ENCODE data around the gene MARCO. TPM values are rescaled to one million over a fixed set of nuclear protein-coding genes. Genes with fewer than 3 reads are reported as not detected.

MARCO gene
- total RNA-seq, 1 experiment from 2014 or later, result not detected

DNA sequence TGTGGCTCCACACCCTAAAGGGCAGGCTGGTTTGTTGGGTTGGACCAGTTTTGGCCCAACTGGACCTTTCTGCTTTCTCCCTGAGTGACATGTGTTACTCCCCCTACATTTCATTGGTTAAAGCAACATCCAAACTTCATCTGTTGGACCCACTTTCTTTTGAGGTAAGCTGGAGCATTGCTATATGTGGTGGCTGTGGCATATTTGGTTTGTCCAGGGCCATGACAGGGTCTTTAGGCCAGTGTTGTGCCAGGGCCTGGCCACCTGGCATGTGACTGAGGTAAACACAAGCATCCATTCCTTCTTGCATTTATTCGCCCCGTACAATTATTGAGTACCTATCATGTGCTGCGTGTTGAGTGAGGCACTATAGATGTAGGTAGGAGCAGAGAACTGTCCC lies 36.8 kb upstream of the MARCO start:
- Histone ChIP-seq H3K9ac (ENCODE audit: extremely low read depth, insufficient read length, low read length) (no peak overlapping the region), H3K4ac (ENCODE audit: low read depth, low read length) (no peak overlapping the region), H2BK12ac (ENCODE audit: insufficient read length, low read depth, low read length) (no peak overlapping the region), H2AK5ac (ENCODE audit: insufficient read length, low read length) (no peak overlapping the region), H2BK5ac (ENCODE audit: insufficient read length, low read length) (no peak overlapping the region), H4K5ac (ENCODE audit: insufficient read length, low read depth, low read length) (no peak overlapping the region), H3K4me2 (ENCODE audit: insufficient read depth, insufficient read length, low read length) (no peak overlapping the region), H3K56ac (ENCODE audit: insufficient read length, low read depth, low read length) (no peak overlapping the region), H3K79me1 (ENCODE audit: insufficient read depth, low read depth, low read length, poor library complexity, severe bottlenecking) (no peaks in the 10 kb centered on the region), H2BK20ac (ENCODE audit: low read depth, low read length, poor library complexity, severe bottlenecking) (no peak overlapping the region), H3K9me3 (ENCODE audit: control insufficient read depth, low read depth, low read length) (no peaks in the 10 kb centered on the region), H3K23ac (ENCODE audit: insufficient read length, low read depth, low read length) (no peak overlapping the region), H2AFZ (ENCODE audit: low read length) (no peak overlapping the region), H4K91ac (ENCODE audit: insufficient read length, low read depth, low read length) (no peak overlapping the region), H3T11ph (ENCODE audit: low read length) (no peak overlapping the region), H2BK120ac (ENCODE audit: low read depth, low read length, poor library complexity, severe bottlenecking) (no peak overlapping the region), H3K27me3 (ENCODE audit: insufficient read depth, low read length) (no peaks in the 10 kb centered on the region), H3K14ac (ENCODE audit: insufficient read depth, low read length) (no peak overlapping the region), H3K23me2 (ENCODE audit: insufficient read length, low read depth, low read length, poor library complexity, severe bottlenecking) (no peaks in the 10 kb centered on the region), H4K8ac (replicated peaks; ENCODE audit: insufficient read length, low read depth, low read length) (no peak overlapping the region), H3K4me1 (ENCODE audit: insufficient read depth, low read length) (no peaks in the 10 kb centered on the region), H3K79me2 (ENCODE audit: insufficient read depth, low read length) (no peaks in the 10 kb centered on the region), H3K18ac (ENCODE audit: insufficient read length, low read depth, low read length) (no peak overlapping the region), H3K27ac (ENCODE audit: insufficient read length, low read depth, low read length) (no peak overlapping the region), H4K20me1 (ENCODE audit: control insufficient read depth, insufficient read depth, insufficient read length) (no peaks in the 10 kb centered on the region), H2BK15ac (ENCODE audit: low read depth, low read length) (no peak overlapping the region)
- DNase-seq, result no peak
- TF ChIP-seq, protein P1, sequence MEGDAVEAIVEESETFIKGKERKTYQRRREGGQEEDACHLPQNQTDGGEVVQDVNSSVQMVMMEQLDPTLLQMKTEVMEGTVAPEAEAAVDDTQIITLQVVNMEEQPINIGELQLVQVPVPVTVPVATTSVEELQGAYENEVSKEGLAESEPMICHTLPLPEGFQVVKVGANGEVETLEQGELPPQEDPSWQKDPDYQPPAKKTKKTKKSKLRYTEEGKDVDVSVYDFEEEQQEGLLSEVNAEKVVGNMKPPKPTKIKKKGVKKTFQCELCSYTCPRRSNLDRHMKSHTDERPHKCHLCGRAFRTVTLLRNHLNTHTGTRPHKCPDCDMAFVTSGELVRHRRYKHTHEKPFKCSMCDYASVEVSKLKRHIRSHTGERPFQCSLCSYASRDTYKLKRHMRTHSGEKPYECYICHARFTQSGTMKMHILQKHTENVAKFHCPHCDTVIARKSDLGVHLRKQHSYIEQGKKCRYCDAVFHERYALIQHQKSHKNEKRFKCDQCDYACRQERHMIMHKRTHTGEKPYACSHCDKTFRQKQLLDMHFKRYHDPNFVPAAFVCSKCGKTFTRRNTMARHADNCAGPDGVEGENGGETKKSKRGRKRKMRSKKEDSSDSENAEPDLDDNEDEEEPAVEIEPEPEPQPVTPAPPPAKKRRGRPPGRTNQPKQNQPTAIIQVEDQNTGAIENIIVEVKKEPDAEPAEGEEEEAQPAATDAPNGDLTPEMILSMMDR (conservative IDR thresholded peaks at IDR 0.05), result no peak
- H3K27ac Mint-ChIP-seq, result no peak overlapping the region
- no peak overlapping the region for H3K4me3 Mint-ChIP-seq
- no CpG with 5 or more reads among the region's 3 CpGs for WGBS (ENCODE audit: extremely low coverage, insufficient read length, low lambda C conversion rate)
- H3K27me3 Mint-ChIP-seq (ENCODE audit: low read depth), result peaks cover 27% of the 10 kb centered on the region; the same call in 1 of the 2 replicates
- peaks cover 2 to 4% of the 10 kb centered on the region in 2 experiments; a peak in 4 of 5 replicates for H3K9me3 Mint-ChIP-seq
- H3K4me1 Mint-ChIP-seq, result peaks cover 7 to 10% of the 10 kb centered on the region in 2 experiments
- peaks cover 0 to 6% (median 3%) of the 10 kb centered on the region in 3 experiments; a peak in 4 of 7 replicates for H3K36me3 Mint-ChIP-seq (ENCODE audit: insufficient read depth in 1 of 3, low read depth in 3 of 3)
